GM18517 (cell line): ENCODE data around the gene TPRN.
A peak's percentile ranks its signal among the peaks of the same experiment; 100 is the strongest.

Experiments used
- ATAC-seq: cut with Tn5 transposase; IDR thresholded peaks from one replicate; pipeline ENCODE4 v1.9.1; 2021; ENCODE audit warnings: mild to moderate bottlenecking, moderate library complexity; ENCODE audit not compliant: unreplicated experiment

The TPRN gene

GRCh38 chr9:137225699-137226331, 25.3 kb upstream of the TPRN start:
- ATAC-seq: no peak

- no peak for ATAC-seq
These were observed 24.5 kb upstream of the TPRN start, which contains the start of gene CYSRT1 for GRCh38 chr9:137224830-137225694. CYSRT1 (plus strand) TSS chr9:137225174; CDS start chr9:137225622, 448 bp downstream.

GRCh38 chr9:137223078-137223970, 22.8 kb upstream of the TPRN start:
- peak; percentile 72 for ATAC-seq

GRCh38 chr9:137222190-137223077, 21.9 kb upstream of the TPRN start, which contains the start of gene RNF208:
RNF208 (minus strand) TSS chr9:137222240; CDS start chr9:137221212, 1,028 bp downstream.
- ATAC-seq: no peak

GRCh38 chr9:137221506-137222111, 21.1 kb upstream of the TPRN start:
- ATAC-seq: no peak

GRCh38 chr9:137221095-137221505, 20.6 kb upstream of the TPRN start:
- ATAC-seq: no peak

- ATAC-seq: no peak
These were observed 20.0 kb upstream of the TPRN start for GRCh38 chr9:137220317-137221094.

GRCh38 chr9:137219757-137220316, 19.3 kb upstream of the TPRN start:
- ATAC-seq: no peak

- no peak for ATAC-seq
These were observed 18.3 kb upstream of the TPRN start for GRCh38 chr9:137218754-137219271.

GRCh38 chr9:137218212-137218753, 17.7 kb upstream of the TPRN start:
- no peak for ATAC-seq

GRCh38 chr9:137217276-137218211, 17.0 kb upstream of the TPRN start:
- ATAC-seq: no peak

GRCh38 chr9:137216188-137216965, 15.8 kb upstream of the TPRN start:
- no peak for ATAC-seq

GRCh38 chr9:137215196-137215986, 14.8 kb upstream of the TPRN start:
- no peak for ATAC-seq

GRCh38 chr9:137214620-137215019, 14.1 kb upstream of the TPRN start:
- no peak for ATAC-seq
